GM21737 (cell line): ENCODE measurements around the gene SERPINB1.

Experiments used
- ATAC-seq: cut with Tn5 transposase; IDR thresholded peaks from one replicate; pipeline ENCODE4 v1.9.1; 2021; ENCODE audit warnings: mild to moderate bottlenecking, moderate library complexity; ENCODE audit not compliant: unreplicated experiment

Gene SERPINB1

GRCh38 chr6:2795162-2795561 is 46.5 kb downstream of the SERPINB1 start:
- no peak for ATAC-seq

GRCh38 chr6:2794171-2794730 is 47.4 kb downstream of the SERPINB1 start:
- no peak for ATAC-seq

- ATAC-seq = no peak
Observed at GRCh38 chr6:2793534-2794151, 48.0 kb downstream of the SERPINB1 start.

DNA sequence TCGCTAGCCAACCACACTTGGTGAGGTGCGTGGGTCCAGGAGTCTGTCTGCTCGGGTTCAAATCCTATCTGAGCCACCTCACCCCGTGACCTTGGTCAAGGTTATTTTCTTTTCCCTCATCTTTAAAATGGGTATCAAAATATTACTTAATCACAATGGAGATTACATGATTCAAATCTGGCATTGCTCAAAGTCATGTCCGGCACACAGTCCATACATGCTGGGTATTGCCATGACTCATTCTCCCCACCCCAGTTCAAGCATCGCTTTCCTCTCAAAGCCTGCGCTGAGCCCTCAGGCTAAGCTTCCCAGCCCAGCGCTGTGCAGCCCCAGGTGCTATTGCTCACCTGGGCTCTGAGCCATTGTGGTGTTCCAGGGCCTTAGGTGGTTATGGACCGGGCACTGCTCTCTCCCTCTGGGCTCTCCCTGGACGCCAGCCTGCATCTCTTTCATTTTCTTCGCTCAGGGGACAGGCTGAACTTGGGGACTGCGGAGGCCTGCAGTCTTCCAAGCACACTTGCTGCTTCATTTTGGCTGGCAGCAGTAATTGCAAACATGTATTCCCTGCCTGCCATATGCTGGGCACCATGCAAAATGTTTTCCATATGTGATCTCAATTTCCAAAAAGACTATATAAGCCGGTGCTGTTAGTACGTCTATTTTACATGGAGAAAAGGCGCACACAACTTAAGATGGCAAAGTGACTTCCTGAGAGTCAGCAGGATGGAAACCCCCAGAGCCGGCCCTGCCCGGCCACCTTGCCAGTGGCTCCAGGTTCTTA is 49.1 kb downstream of the SERPINB1 start:
- ATAC-seq = no peak

GRCh38 chr6:2791450-2791974 is 50.2 kb downstream of the SERPINB1 start:
- no peak for ATAC-seq

DNA sequence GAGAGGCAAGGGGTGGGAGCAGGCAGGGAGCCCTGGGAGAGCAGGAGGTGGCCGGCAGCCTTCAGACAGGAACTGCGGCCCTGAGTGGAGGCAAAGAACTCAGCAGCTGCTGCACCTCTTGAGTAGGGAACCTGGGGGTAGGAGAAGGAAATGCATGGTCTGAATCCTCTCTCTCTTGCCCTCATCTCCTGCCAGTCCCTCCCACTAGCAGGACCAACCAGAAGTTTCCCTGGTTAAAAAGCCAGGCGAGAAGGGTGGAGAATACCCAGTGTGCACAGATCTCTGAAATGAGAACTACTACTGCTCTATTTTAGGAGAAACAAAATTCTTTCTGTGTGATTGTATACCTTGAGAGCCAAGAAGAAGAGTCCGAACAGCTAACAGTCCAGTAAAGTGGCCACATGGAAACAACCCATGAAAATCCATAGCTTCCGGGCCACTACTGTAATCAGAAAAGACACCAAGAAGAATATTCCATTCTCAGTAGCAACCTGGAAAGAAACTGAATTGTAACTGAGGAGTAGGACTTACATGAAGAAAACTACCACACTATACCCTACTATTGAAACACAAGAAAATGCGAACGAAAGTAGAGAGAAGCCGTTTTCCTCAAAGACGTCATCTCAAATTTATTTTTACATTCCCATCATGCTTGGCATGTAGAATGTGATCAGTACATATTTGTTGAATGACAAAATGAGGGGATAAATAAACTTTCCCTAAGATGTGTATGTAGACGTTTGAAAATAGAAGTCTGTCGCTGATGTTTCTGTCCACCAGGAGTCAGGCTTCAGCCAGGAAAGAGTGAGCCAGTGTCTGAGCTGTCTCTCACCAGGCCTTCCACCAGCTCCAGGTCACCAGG is 50.8 kb downstream of the SERPINB1 start:
- ATAC-seq = no peak

DNA sequence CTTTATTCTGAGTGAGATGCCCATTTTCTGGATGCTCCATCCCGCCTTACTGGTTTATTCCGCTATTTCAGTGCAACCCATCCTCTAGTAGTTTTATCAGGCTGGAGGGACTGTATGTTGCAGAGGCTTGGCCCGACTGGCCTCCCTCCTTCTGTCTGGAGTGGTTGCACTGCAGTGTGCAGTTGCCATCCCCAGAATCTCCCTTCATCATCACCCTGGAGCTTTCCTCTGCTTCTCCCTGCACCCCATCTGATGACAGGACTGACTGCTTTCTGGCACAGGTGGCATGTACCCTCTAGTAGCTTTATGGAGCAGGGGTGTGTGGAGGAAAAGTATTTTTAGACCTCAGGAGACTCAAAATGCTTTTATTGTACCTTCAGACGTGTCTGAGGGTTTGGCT is 55.4 kb downstream of the SERPINB1 start:
- no peak for ATAC-seq

DNA sequence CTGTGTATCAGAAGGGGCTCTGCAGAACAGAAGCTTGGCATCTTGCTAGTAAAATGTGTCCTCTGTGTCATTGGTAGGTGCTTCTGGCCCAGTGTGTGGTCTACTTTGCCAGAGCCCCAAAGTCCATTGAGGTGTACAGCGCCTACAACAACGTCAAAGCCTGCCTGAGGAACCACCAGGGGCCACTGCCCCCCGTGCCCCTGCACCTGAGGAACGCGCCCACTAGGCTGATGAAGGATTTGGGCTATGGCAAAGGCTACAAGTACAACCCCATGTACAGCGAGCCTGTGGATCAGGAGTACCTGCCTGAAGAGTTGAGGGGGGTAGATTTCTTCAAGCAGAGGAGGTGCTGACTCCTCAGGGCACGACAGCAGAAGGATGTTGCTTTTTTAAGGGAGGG is 56.7 kb downstream of the SERPINB1 start:
- no peak for ATAC-seq

DNA sequence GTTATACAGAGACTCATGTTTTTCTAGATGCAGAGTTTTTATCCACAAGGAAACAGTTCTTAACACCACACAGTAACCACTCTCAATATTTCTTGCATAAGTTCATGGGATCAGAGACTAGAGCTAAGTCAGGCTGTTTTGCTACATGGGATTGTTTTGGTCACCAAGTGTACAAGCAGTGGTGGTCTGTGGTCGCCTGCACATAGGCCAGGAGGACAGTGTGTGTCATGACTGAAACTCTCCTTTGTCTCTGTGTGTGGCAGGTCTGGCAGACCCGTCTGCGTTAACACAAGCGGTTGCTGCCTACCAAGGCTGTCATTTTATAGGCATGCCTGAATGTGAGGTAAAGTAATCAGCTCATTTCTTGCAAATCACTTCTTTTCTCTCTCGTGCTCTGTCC is 57.6 kb downstream of the SERPINB1 start:
- ATAC-seq = no peak

DNA sequence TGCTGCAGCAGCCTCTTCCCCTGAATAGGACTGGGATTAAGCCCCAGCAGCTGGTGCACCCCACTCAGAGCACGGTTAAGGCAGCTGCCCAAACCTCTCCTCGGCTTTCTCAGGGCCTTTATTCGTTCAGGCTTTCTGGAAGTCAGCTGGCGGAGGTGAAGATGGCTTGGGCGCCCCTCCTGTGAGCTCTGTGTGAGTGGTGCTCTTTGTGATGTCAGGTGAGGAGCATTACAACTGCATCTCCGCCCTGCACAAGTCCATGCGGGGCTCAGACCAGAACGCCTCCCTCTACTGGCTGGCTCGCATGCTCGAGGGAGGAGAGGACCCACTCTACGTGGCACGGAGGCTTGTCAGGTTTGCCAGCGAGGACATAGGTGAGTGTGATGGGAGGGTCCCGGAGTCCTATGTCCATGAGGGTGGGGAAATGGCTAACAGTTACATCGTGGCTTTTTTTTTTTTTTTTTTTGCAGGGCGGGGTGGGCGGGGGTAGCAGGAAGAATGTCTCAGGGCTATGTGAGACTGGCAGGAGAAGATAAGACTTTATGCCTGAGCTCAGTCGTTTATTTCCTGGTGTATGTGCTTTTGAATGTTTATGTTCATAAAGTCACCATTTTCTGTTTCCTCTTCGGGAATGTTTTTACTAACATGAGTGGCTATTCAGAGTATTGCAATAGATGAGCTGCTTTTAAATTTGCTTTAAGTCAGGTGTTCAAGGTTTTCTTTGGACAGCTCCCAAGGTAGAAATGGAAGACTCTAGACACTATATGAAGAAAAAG is 58.3 kb downstream of the SERPINB1 start:
- no peak for ATAC-seq

GRCh38 chr6:2782825-2783187 is 58.9 kb downstream of the SERPINB1 start:
- no peak for ATAC-seq

GRCh38 chr6:2782356-2782708 is 59.3 kb downstream of the SERPINB1 start:
- ATAC-seq = no peak
